ENCODE measurements around the gene MCAT.

MCAT gene

GRCh38 chr22:43142880-43143562, at the start of gene MCAT:
Gene MCAT (minus strand): TSS chr22:43143398. CDS start chr22:43143348, 50 bp downstream.
- DNase-seq (ENCODE audit: low read depth): peak; percentile 69

- no peak for DNase-seq (ENCODE audit: low read depth)
Measured at GRCh38 chr22:43191831-43192230, 48.6 kb upstream of the MCAT start.

- no peak for DNase-seq (ENCODE audit: low read depth)
Measured at GRCh38 chr22:43188829-43189545, 45.8 kb upstream of the MCAT start.

- DNase-seq (ENCODE audit: low read depth): peak; percentile 91
Measured at GRCh38 chr22:43187171-43188099, 44.2 kb upstream of the MCAT start.

- peak; percentile 51 for DNase-seq (ENCODE audit: low read depth)
Measured at GRCh38 chr22:43186272-43187170, 43.3 kb upstream of the MCAT start, which contains the start of gene TTLL12. Gene TTLL12 (minus strand): TSS chr22:43187134. CDS start chr22:43187069, 65 bp downstream.

GRCh38 chr22:43185860-43186261, 42.7 kb upstream of the MCAT start:
- DNase-seq (ENCODE audit: low read depth): peak; percentile 28

GRCh38 chr22:43183496-43184277, 40.5 kb upstream of the MCAT start:
- peak; percentile 94 for DNase-seq (ENCODE audit: low read depth)

- no peak for DNase-seq (ENCODE audit: low read depth)
Measured at GRCh38 chr22:43182726-43183125, 39.5 kb upstream of the MCAT start.

GRCh38 chr22:43182118-43182517, 38.9 kb upstream of the MCAT start:
- no peak for DNase-seq (ENCODE audit: low read depth)

- no peak for DNase-seq (ENCODE audit: low read depth)
Measured at GRCh38 chr22:43181321-43182076, 38.3 kb upstream of the MCAT start.

- no peak for DNase-seq (ENCODE audit: low read depth)
Measured at GRCh38 chr22:43180670-43181069, 37.5 kb upstream of the MCAT start.

GRCh38 chr22:43179911-43180195, 36.7 kb upstream of the MCAT start:
- DNase-seq (ENCODE audit: low read depth): no peak

- no peak for DNase-seq (ENCODE audit: low read depth)
Measured at GRCh38 chr22:43179146-43179910, 36.1 kb upstream of the MCAT start.

- no peak for DNase-seq (ENCODE audit: low read depth)
Measured at GRCh38 chr22:43177479-43177878, 34.3 kb upstream of the MCAT start.

GRCh38 chr22:43176090-43176489, 32.9 kb upstream of the MCAT start:
- DNase-seq (ENCODE audit: low read depth): no peak

- DNase-seq (ENCODE audit: low read depth): no peak
Measured at GRCh38 chr22:43174941-43175531, 31.8 kb upstream of the MCAT start.

- no peak for DNase-seq (ENCODE audit: low read depth)
Measured at GRCh38 chr22:43173976-43174720, 30.9 kb upstream of the MCAT start.

GRCh38 chr22:43173566-43173965, 30.4 kb upstream of the MCAT start:
- DNase-seq (ENCODE audit: low read depth): no peak

Measured in iris pigment epithelial cell (primary cell).